Superior temporal gyrus (tissue), 1 donor: ENCODE measurements around the gene SCTR.
"Not testable (repeated sequence)": the region's sequence is repeated elsewhere in the genome, so short reads cannot be mapped to it uniquely, and the experiment has no call there.

Experiments
- DNase-seq: peaks from one replicate; pipeline ENCODE4 v3.0.0-alpha.2; 2016; ENCODE audit errors: extremely low spot score

Gene SCTR

DNA sequence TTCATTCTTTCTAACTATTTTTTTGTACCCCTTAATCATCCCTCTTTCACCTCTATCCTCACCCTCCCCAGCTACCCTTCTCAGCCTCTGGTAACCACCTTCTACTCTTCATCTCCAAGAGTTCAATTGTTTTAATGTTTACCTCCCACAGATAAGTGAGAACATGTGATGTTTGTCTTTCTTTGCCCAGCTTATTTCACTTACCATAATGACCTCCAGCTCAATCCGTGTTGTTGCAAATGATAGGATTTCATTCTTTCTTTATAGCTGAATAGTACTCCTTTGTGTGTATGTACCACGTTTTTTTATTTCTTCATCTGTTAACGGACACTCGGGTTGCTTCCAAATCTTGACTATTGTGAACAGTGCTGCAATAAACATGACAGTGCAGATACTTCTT is 114.8 kb downstream of the SCTR start:
- no peak for DNase-seq

- no peak for DNase-seq
Measured at GRCh38 chr2:119408221-119408619, 116.1 kb downstream of the SCTR start.

DNA sequence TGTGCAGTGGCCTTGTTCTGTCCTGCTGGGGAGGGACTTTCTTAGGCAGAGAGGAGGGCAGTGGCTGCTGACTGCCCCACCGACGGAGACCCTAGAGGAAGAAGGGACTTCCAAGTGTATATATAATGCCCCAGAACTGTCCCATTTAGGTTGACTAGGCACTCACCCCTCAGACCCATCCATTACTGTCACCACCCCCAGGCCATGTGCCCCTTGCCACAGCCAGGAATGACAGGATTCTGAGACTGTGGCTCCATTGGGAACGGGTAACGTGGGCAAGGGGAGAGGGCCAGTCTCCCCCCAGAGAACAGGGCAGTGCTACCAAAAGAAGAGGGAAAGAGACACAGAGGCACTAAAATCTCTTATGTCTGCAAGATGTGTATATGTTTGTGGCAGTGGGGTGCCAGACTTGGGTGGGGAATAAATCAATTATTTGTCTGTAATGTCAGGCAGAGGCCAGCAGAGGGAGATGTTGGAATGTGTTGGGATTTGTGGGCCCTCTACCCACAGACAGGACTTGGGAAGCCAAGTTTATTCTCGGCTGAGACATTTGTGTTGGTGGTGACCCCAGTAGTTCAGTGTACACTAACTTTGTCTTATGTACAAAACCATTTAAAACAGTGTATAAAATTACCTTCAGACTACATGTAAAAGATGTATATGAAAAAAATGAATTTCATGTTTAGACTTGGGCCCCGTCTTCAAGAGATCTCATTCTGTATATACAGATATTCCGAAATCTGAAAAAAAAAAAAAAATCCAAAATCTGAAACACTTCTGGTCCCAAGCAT is 116.7 kb downstream of the SCTR start:
- peak; percentile 85 for DNase-seq

DNA sequence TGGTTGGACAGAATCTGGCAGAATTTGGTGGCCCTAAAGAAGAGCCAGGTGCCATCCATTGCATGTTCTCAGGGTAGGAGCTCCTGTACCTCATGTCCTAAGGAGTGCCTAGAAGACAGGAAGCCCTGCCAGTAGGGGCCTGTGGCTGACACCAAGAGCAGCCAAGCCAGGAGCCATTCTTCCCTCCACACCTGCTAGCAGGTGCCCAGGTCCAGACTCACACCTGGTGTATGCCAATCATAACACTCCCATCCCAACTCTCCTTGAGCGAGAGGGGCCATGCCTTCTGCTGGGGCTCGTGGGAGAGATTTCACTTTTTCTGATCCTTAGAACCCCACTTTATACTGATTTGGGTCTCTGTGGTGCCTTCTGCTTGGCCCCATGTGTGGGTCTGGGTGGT is 119.1 kb downstream of the SCTR start:
- no peak for DNase-seq

- not testable (repeated sequence) for DNase-seq
Measured at GRCh38 chr2:119403618-119404017, 120.7 kb downstream of the SCTR start.

DNA sequence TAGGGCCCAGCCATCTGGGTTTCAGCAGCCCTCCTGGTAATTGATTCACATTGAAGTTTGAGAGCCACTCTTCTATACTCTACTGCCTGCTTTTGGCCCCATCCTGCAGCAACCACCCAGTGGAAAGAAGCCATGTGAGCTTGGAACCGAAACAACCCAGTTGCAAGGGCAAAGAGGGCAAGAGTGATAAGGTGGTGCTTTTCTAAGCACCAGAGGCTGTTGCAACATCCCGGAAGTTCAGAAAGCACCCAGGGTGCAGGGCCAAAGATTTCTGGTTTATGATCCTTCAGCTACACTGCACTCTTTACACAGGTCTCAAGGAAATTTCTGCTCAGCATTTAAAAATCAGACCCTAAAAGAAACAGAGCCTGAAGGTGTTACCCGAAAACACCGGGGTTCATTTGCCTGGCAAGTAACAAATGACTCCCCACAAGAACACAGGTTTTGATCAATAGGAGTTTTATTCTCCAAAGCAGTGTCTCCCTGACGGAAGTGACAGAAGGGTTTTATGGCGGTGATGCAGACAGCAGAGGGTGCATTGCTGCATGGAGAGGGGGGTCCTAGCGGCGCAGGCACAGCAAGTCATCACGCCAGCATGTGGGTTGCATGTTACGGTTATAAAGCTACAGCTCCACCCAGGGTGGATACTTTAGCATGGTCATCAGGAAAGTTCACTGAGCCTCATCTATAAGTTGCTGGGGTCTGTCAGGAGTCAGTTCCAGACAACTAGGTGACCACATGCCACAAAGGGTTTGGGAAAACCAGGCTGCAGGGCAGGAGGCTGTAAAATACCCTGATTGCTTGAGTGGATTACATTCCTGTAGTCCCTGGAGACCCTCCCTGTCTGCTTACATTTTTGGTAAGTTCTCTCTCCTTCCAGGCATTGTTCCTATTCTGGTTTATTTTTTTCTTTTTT is 121.4 kb downstream of the SCTR start:
- DNase-seq: no peak

DNA sequence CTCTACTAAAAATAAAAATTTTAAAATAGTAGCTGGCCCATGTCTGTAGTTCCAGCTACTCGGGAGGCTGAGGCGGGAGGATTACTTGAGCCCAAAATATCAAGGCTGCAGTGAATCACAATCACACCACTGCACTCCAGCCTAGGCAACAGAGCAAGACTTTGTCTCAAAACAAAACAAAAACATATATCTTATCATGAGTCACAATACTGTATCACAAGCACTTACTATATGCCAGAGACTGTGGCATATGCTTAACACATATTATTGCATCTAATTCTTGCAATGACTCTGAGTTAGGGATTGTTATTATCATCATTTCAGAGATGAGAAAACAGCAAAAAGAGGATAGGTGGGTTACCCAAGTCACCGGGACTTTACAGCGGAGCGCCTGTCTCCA is 122.2 kb downstream of the SCTR start:
- no peak for DNase-seq

GRCh38 chr2:119397196-119397595 is 127.1 kb downstream of the SCTR start:
- no peak for DNase-seq

DNA sequence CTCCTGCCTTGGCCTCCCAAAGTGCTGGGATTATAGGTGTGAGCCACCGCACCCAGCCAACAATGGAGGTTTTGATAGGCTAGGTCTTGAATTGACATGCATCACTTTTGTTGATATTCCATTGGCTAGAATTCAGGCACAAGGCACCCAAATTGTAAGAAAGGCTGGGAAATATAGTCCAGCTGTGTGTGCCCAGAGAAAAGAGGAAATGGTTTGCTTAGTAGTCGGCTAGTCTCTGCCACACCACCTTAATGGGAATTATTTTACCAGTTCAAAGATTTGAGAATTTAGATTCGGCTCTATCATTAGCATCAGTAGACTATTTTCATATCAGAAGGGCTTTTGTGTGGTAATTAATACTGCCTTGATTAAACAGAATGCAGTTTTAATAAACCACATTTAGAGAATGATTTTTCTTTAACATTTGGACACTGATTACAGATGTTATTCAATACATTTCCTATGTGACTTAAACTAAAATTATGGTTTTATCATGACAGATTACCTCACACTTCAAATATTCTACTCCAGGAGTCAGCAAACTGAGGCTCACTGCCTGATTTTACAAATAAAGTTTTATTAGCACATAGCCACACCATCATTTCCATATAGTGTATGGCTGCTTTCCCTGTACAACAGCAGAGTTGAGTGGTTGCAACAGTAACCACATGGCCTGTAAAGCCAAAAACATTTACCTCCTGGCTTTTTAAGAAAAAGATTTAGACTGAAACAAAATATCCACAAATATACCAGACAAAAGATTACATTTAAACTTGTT is 130.1 kb downstream of the SCTR start:
- no peak for DNase-seq
